Tibial artery (tissue), 4 donors: ENCODE results near the gene ENDOV.

Source experiments
- DNase-seq, 2 donors: peaks; one replicate each; pipeline ENCODE4 v3.0.0-alpha.2; 2019
- H3K27ac ChIP-seq, 2 donors: fragments of 200-600 bp; sonication (generic) in 1 of 2; 1 replicate in 1 of 2; 2 replicates in 1 of 2; pipeline ENCODE4 v1.5.1; 2018 to 2019; ENCODE audit warnings: mild to moderate bottlenecking in 1 of 2
- H3K27me3 ChIP-seq, 2 donors: fragments of 200-600 bp; sonication (generic) in 1 of 2; one replicate each; pipeline versions ENCODE4 v1.5.1 to v1.6.0; 2016 to 2019
- H3K36me3 ChIP-seq, 3 donors: fragments of 200-600 bp; sonication (generic) in 2 of 3; one replicate each; pipeline ENCODE4 v1.5.1; 2016 to 2019; ENCODE audit warnings: mild to moderate bottlenecking in 2 of 3
- H3K4me1 ChIP-seq, 4 donors: fragments of 200-600 bp; sonication (generic) in 2 of 4; 1 replicate in 3 of 4; 2 replicates in 1 of 4; pipeline ENCODE4 v1.5.1; 2016 to 2019
- H3K4me3 ChIP-seq, 2 donors: fragments of 200-600 bp; sonication (generic) in 1 of 2; 1 replicate in 1 of 2; 2 replicates in 1 of 2; pipeline ENCODE4 v1.5.1; 2018 to 2019; ENCODE audit warnings: mild to moderate bottlenecking in 2 of 2
- H3K9me3 ChIP-seq, 3 donors: fragments of 200-600 bp; sonication (generic) in 1 of 3; one replicate each; pipeline ENCODE4 v1.5.1; 2016 to 2019
- CTCF ChIP-seq, 2 experiments: fragments of 200-600 bp in 1 of 2; fragments of 450-650 bp in 1 of 2; IDR thresholded peaks; one replicate each; pipeline ENCODE4 v1.5.1; 2017 to 2019; ENCODE audit warnings: antibody characterized with exemption in 2 of 2, mild to moderate bottlenecking in 1 of 2, moderate library complexity in 1 of 2
- intact Hi-C: fragments of 100-400 bp; cut with DNase I; formaldehyde crosslinking; loops from one replicate; pipeline ENCODE4 v1.15.0; 2023; ENCODE audit warnings: low total_unique reads

The ENDOV gene

DNA sequence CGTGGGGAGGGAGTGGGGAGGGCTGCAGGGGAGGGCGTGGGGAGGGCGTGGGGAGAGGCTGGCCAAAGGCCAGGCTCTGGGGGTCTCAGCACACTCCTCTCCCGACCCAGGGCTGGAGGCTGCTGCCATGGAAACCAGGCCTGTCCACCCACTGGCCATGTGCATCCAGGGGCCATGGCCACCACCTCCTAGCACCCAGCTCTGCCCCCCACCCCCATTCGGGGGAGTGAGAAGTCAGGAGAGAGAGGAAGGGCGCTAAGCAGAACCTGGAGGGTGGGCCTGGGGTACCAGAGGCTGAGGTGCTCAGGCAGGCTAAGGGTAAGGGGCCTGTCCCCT, 29.6 kb downstream of the ENDOV start:
- H3K27me3 ChIP-seq: peaks cover 0 to 8% of the 10 kb centered on the region in 2 donors
- no peak overlapping the region for H3K4me3 ChIP-seq
- intact Hi-C loops: no loop called here
- peaks cover 0 to 14% (median 0%) of the 10 kb centered on the region in 3 donors for H3K36me3 ChIP-seq
- no peaks in the 10 kb centered on the region for H3K9me3 ChIP-seq
- TF ChIP-seq CTCF (IDR thresholded peaks at IDR 0.05): no peak
- H3K4me1 ChIP-seq: peaks cover 0 to 5% (median 2%) of the 10 kb centered on the region in 4 donors
- H3K27ac ChIP-seq: no peak overlapping the region
- DNase-seq: no peak

- Histone ChIP-seq H3K9me3 (no peaks in the 10 kb centered on the region), H3K4me1 (peaks cover 0 to 11% (median 7%) of the 10 kb centered on the region in 4 donors), H3K27ac (no peak overlapping the region), H3K4me3 (no peak overlapping the region), H3K27me3 (peaks cover 0 to 8% of the 10 kb centered on the region in 2 donors), H3K36me3 (peaks cover 0 to 14% (median 0%) of the 10 kb centered on the region in 3 donors)
- TF ChIP-seq CTCF (IDR thresholded peaks at IDR 0.05): no peak
- DNase-seq: no peak
- intact Hi-C loops: no loop called here
Observed at GRCh38 chr17:80445007-80445725, 30.2 kb downstream of the ENDOV start.

DNA sequence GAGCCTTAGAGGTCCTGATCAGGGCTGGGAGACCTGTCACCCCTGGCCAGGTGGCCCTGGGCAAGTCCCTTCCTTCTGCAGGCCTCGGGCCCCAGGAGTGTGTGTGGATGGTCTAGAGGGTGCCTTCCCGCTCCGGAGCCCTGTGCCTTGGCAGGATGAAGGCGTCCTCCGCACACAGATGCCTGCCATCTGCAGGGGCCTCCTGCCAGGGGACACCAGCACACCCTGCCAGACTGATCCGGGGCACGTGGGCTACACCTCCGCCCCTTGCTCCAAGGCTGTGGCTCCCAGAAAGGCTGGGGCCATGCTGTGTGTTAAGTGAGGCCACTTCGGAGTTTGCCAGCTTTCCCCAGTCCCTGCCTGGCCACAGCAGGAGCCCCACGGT, 30.8 kb downstream of the ENDOV start:
- Histone ChIP-seq H3K9me3 (no peaks in the 10 kb centered on the region), H3K27me3 (peaks cover 0 to 8% of the 10 kb centered on the region in 2 donors), H3K4me3 (no peak overlapping the region), H3K36me3 (peaks cover 0 to 14% (median 0%) of the 10 kb centered on the region in 3 donors), H3K4me1 (peaks cover 0 to 16% (median 11%) of the 10 kb centered on the region in 4 donors), H3K27ac (no peak overlapping the region)
- TF ChIP-seq CTCF (IDR thresholded peaks at IDR 0.05): no peak
- intact Hi-C loops: no loop called here
- DNase-seq: no peak

DNA sequence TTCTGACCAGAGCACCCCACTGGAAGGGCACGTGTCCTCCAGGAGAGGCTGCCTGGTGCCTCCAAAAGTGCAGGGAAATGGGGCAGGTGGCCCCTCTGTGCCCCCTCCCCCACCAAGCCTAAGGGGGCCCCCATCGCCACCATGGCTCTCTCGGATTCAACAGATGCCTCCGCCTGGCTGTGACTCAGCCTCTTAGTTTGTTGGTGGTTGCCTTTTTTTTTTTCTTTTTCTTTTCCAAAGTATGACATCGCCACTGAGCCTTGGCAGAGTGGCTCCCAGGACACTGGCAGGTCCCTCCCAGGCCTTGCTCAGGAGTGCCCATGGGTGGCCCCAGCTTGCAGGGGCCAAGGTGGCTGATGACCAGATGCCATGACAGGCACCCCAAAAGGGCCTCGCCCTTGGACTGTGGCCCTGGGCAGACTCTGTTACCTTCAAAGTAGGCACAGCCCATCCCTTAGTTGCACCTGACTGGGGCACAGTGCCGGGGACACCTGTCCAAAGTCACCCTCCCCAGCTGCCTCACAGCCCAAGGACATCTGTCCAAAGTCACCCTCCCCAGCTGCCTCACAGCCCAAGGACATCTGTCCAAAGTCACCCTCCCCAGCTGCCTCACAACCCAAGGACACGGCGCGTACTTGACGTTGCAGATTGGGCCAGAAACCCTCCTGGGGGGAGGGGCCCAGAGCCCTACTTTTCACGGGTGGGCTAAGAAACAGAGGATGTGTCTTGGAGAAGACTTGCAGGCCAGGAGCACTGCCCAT, 31.9 kb downstream of the ENDOV start:
- Histone ChIP-seq H3K36me3 (peaks cover 0 to 6% (median 0%) of the 10 kb centered on the region in 3 donors), H3K27me3 (peaks cover 0 to under 1% of the 10 kb centered on the region in 2 donors), H3K9me3 (no peaks in the 10 kb centered on the region), H3K4me1 (peaks cover 0 to 16% (median 11%) of the 10 kb centered on the region in 4 donors), H3K4me3 (no peak overlapping the region), H3K27ac (no peak overlapping the region)
- TF ChIP-seq CTCF (IDR thresholded peaks at IDR 0.05): no peak
- DNase-seq: no peak
- intact Hi-C loops: no loop called here

GRCh38 chr17:80447790-80448189, 32.8 kb downstream of the ENDOV start:
- intact Hi-C loops: no loop called here
- TF ChIP-seq CTCF (IDR thresholded peaks at IDR 0.05): no peak
- Histone ChIP-seq H3K27ac (no peak overlapping the region), H3K27me3 (no peaks in the 10 kb centered on the region), H3K4me3 (no peak overlapping the region), H3K36me3 (no peaks in the 10 kb centered on the region), H3K9me3 (no peaks in the 10 kb centered on the region), H3K4me1 (peaks cover 0 to 16% (median 11%) of the 10 kb centered on the region in 4 donors)
- DNase-seq: no peak
